Activated T-cell treated with anti-CD3 and anti-CD28 coated beads for 24 hours (primary cell): ENCODE results near the gene KCNH1.
"Not testable (repeated sequence)": the region's sequence is repeated elsewhere in the genome, so short reads cannot be mapped to it uniquely, and the experiment has no call there.

Experiments used
- DNase-seq: peaks from one replicate; pipeline ENCODE4 v3.0.0-alpha.2; 2020; ENCODE audit warnings: low read depth

KCNH1 gene

GRCh38 chr1:211099393-211099792 lies 34.6 kb downstream of the KCNH1 start:
- no peak for DNase-seq

GRCh38 chr1:211095381-211095780 lies 38.6 kb downstream of the KCNH1 start:
- no peak for DNase-seq

GRCh38 chr1:211092955-211093354 lies 41.0 kb downstream of the KCNH1 start:
- DNase-seq = no peak

GRCh38 chr1:211091867-211092266 lies 42.1 kb downstream of the KCNH1 start:
- no peak for DNase-seq

GRCh38 chr1:211089536-211089935 lies 44.4 kb downstream of the KCNH1 start:
- no peak for DNase-seq

- no peak for DNase-seq
Measured at GRCh38 chr1:211088156-211088555, 45.8 kb downstream of the KCNH1 start.

- no peak for DNase-seq
Measured at GRCh38 chr1:211082824-211083223, 51.1 kb downstream of the KCNH1 start.

GRCh38 chr1:211081447-211081846 lies 52.5 kb downstream of the KCNH1 start:
- not testable (repeated sequence) for DNase-seq

- no peak for DNase-seq
Measured at GRCh38 chr1:211068976-211069375, 65.0 kb downstream of the KCNH1 start.

- no peak for DNase-seq
Measured at GRCh38 chr1:211066781-211067384, 67.1 kb downstream of the KCNH1 start.

GRCh38 chr1:211041838-211042237 lies 92.1 kb downstream of the KCNH1 start:
- not testable (repeated sequence) for DNase-seq

- DNase-seq = no peak
Measured at GRCh38 chr1:211037095-211037494, 96.9 kb downstream of the KCNH1 start.

GRCh38 chr1:211036381-211037060 lies 97.4 kb downstream of the KCNH1 start:
- DNase-seq = no peak

GRCh38 chr1:211035821-211036380 lies 98.0 kb downstream of the KCNH1 start:
- DNase-seq = no peak

- no peak for DNase-seq
Measured at GRCh38 chr1:211033921-211034525, 99.9 kb downstream of the KCNH1 start.

GRCh38 chr1:211024901-211025300 lies 109.0 kb downstream of the KCNH1 start:
- DNase-seq = no peak

GRCh38 chr1:211019266-211019665 lies 114.7 kb downstream of the KCNH1 start:
- DNase-seq = no peak

GRCh38 chr1:211018690-211019089 lies 115.3 kb downstream of the KCNH1 start:
- no peak for DNase-seq

- DNase-seq = no peak
Measured at GRCh38 chr1:211017075-211017718, 116.8 kb downstream of the KCNH1 start.

- no peak for DNase-seq
Measured at GRCh38 chr1:211014275-211014674, 119.7 kb downstream of the KCNH1 start.

- DNase-seq = no peak
Measured at GRCh38 chr1:211013346-211014240, 120.4 kb downstream of the KCNH1 start.

- not testable (repeated sequence) for DNase-seq
Measured at GRCh38 chr1:211011128-211011527, 122.8 kb downstream of the KCNH1 start.
